Measurements from ENCODE around the gene GPBP1L1. TPM values are rescaled to one million over a fixed set of nuclear protein-coding genes. Genes with fewer than 3 reads are reported as not detected.
"Not testable (repeated sequence)": the region's sequence is repeated elsewhere in the genome, so short reads cannot be mapped to it uniquely, and the experiment has no call there.

Gene GPBP1L1
- 73.6 and 74.9 TPM in 2 replicates for total RNA-seq
- long read RNA-seq, partial matches to known transcripts = 5 of 15 reads
- long read RNA-seq, other reads (novel, unspliced or antisense) = 9 of 15 reads

DNA sequence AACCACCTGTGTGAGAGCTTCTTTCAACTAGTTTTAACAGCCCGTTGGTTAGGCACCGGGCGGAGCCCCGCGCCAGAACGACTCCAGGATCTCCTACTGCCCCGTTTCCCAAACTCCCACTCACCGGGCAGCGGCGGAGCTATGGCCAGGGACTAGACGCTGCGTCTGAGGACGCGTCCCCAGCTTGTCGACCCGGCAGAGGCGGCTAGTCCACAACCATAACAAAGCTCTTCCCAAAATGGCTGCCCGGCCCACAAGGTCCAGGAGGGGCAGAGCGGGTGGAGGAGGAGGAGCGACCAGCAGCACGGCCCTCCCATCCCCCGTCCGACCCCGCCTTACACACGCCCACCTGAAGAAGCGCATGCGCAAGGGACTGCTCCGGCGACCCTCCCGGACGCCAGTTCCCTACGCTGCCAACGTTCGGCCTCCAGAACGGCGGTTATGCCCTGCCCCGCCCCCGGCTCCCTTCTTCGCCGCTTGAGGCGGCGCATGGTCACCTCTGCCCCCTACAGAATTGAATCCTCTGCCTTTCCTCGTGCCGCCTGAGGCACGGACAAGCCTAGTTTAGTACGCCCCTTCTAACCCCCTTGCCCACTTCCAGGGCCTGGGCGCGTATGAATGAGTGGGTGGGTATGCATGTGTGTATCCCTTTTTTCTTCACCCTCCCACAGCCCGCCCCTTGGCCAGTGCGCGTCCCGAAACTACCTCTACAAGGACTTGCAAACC is at the start of gene GPBP1L1:
Gene GPBP1L1 (minus strand): TSS at position 246 of the 726 bp plus-strand sequence. CDS start 27,446 bp downstream, outside the sequence.
- Mint-ChIP-seq H3K4me1 (peaks cover 53% of the 10 kb centered on the region), H3K4me3 (peak within 1 kb of the TSS; percentile 97), H3K27ac (ENCODE audit: unreplicated experiment) (peak within 1 kb of the TSS; percentile 97), H3K27me3 (ENCODE audit: low read depth) (no peaks in the 10 kb centered on the region), H3K36me3 (ENCODE audit: low read depth) (no peaks in the 10 kb centered on the region), H3K9me3 (no peaks in the 10 kb centered on the region)
- peak; percentile 97 for DNase-seq (ENCODE audit: low read depth, low spot score)
- no peak for TF ChIP-seq CTCF (conservative IDR thresholded peaks at IDR 0.05)

DNA sequence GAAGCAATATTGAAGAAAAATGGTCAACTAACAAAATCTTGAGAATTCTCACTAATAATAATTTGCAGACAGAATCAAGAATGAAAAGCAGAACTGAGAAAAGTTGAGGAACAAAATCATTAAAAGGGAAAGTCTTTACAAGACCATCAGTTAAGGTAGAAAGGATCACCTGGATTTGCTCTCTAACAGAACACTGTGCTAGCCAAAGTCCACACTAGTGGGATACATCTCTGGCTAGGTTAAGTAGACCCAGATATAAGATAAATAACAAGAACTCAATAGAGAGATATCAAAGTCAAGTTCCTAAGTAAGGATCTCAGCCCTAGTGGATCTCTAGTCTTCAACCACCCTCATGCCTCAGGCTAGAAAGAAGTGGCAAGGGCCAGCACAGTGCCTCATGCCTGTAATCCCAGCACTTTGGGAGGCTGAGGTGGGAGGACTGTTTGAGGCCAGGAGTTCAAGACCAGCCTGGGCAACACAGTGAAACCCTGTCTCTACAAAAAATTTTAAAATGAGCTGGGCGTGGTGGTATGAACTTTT is 44.5 kb upstream of the GPBP1L1 start:
- H3K4me3 Mint-ChIP-seq = no peak overlapping the region
- peak overlapping the region; percentile 13 for H3K27ac Mint-ChIP-seq (ENCODE audit: unreplicated experiment)
- H3K9me3 Mint-ChIP-seq = no peaks in the 10 kb centered on the region
- H3K27me3 Mint-ChIP-seq (ENCODE audit: low read depth) = no peaks in the 10 kb centered on the region
- no peaks in the 10 kb centered on the region for H3K4me1 Mint-ChIP-seq
- DNase-seq (ENCODE audit: low read depth, low spot score) = no peak
- no peak for TF ChIP-seq CTCF (conservative IDR thresholded peaks at IDR 0.05)
- no peaks in the 10 kb centered on the region for H3K36me3 Mint-ChIP-seq (ENCODE audit: low read depth)

DNA sequence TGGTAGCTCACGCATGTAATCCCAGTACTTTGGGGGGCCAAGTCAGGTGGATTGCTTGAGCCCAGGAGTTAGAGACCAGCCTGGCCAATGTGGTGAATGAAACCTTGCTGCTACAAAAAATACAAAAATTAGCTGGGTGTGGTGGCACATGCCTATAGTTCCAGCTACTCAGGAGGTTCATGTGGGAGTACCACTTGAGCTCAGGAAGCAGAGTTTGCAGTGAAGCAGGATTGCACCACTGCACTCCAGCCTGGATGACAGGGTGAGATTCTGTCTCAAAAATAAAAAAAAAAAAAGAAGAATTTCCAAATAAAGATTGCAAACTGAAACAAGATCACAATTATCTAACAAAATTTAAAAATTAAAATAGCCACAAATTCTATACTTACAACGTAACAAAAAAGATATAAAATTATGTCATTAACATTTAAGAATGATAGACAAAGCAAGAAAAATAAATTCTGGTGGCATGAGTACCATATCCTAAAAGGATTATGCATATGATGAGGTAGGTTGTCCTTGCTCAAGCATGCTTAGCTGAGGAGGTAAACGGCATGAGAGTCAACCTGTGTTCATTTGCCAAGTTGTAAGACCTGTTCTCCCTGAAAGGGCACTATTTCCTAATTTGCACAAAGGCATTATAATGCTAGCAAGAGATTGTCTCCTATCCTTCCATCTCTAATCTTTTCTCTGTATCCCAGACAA is 43.9 kb upstream of the GPBP1L1 start:
- TF ChIP-seq CTCF (conservative IDR thresholded peaks at IDR 0.05) = no peak
- DNase-seq (ENCODE audit: low read depth, low spot score) = no peak

GRCh38 chr1:45726007-45726406 is 39.7 kb upstream of the GPBP1L1 start:
- H3K27ac Mint-ChIP-seq (ENCODE audit: unreplicated experiment); H3K4me1 Mint-ChIP-seq; H3K4me3 Mint-ChIP-seq; H3K27me3 Mint-ChIP-seq (ENCODE audit: low read depth); H3K36me3 Mint-ChIP-seq (ENCODE audit: low read depth); DNase-seq (ENCODE audit: low read depth, low spot score); H3K9me3 Mint-ChIP-seq: not testable (repeated sequence)

More for the DNA sequence above, 43.9 kb upstream of the GPBP1L1 start:
- H3K36me3 Mint-ChIP-seq (ENCODE audit: low read depth) = no peaks in the 10 kb centered on the region
- H3K4me1 Mint-ChIP-seq = no peaks in the 10 kb centered on the region
- H3K27me3 Mint-ChIP-seq (ENCODE audit: low read depth) = no peaks in the 10 kb centered on the region
- H3K27ac Mint-ChIP-seq (ENCODE audit: unreplicated experiment) = peak overlapping the region; percentile 13
- no peak overlapping the region for H3K4me3 Mint-ChIP-seq
- H3K9me3 Mint-ChIP-seq = no peaks in the 10 kb centered on the region

DNA sequence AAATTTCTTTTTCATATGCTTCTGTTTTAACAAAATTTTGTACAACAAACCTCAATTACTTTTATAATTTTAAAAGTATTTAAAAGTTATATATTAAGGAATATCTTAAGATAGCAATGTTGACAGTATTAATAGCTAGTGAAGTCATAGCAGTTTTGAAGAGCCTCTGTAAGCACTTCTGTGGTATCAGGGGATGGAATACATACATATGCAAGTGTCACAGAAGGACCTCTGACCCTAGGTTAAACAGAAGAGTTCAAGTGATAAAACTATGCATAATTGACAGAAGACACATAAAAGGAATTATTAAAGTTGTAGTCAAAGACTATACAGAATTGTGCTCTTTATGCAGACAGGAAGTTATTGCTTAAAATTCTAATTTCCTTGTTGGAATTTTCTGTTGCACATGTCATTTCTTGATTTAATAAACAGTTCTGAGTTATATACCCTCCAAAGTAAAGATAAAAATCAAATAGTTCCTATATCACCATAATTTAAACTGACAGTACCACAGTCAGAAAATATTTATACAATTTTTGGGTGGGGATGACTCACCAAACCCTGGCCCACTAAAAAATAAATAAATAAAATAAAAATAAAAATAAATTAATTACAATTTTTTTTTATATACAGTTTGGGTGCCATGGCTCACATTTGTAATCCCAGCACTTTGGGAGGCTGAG is 37.1 kb upstream of the GPBP1L1 start:
- DNase-seq (ENCODE audit: low read depth, low spot score) = no peak
- Mint-ChIP-seq H3K36me3 (ENCODE audit: low read depth) (peaks cover 9% of the 10 kb centered on the region), H3K9me3 (peaks cover 4% of the 10 kb centered on the region), H3K27ac (ENCODE audit: unreplicated experiment) (no peak overlapping the region), H3K4me1 (no peaks in the 10 kb centered on the region), H3K4me3 (no peak overlapping the region), H3K27me3 (ENCODE audit: low read depth) (no peaks in the 10 kb centered on the region)
- no peak for TF ChIP-seq CTCF (conservative IDR thresholded peaks at IDR 0.05)

Data from neural crest cell (in vitro differentiated cells).